GM21423 (cell line): ENCODE results near the gene RHOD.
A peak's percentile ranks its signal among the peaks of the same experiment; 100 is the strongest.

ENCODE experiments used
- ATAC-seq: cut with Tn5 transposase; IDR thresholded peaks from one replicate; pipeline ENCODE4 v1.9.1; 2021; ENCODE audit warnings: mild to moderate bottlenecking, moderate library complexity; ENCODE audit not compliant: unreplicated experiment

The RHOD gene

DNA sequence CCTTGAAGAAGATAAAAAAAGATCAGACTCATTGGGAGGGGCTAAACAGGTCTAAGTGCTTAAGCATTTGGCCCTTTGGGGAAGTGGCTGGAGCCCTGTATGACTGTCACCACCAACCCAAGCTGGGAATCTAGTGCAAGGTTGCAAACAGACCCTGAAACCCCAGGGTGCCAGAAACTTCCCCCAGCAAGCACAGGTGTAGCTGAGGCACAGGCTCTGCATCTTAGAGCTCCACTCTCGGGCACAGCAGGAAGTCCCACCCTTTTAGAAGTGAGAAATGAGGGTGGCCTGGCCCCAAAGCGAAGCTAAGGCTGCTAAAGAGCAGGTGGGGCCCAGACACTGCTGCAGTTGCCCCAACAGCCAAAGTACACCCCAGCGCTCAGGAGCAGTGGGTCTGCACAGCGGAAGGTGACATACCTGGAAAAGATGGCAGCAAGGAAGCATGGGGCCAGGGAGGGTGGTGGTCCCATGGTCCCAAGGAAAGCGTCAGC is 56.6 kb downstream of the RHOD start:
- ATAC-seq, result no peak

- ATAC-seq, result no peak
Observed at GRCh38 chr11:67114275-67114896, 57.7 kb downstream of the RHOD start.

DNA sequence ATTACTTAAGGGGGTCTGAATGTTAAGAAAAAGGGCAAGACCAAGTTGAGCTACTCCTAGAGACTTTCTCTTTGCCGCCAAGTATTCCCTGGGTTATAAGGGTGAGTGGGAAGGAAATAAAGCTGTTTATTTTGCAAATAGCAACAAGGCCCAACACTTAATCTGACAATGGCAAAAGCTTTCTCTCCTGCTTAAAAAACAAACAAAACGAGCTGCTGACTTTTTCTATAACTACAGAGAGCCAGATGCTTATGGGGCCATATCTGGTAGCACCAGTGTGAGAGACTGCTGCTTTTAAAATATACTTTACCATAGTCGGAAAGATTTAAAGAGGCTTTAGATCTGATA is 60.1 kb downstream of the RHOD start:
- no peak for ATAC-seq

DNA sequence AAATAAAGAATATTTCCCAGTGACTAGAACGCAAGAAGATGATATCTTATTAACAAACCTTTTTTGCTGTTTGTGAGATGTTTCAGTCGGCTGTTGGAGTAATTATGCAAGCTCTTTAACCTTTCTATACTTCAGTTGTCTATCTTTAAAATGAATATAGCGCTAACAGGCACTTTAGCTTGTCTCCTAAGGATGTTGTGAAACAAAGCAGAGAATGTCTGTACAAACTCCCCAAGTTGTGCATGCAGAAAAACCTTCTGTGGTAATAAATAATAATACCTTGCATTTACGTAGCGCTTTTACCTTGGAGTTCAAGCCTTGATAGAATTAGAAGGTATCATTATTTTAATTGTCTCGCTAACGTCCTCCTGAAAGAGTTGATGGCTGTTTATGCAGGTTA is 60.5 kb downstream of the RHOD start:
- ATAC-seq, result no peak

DNA sequence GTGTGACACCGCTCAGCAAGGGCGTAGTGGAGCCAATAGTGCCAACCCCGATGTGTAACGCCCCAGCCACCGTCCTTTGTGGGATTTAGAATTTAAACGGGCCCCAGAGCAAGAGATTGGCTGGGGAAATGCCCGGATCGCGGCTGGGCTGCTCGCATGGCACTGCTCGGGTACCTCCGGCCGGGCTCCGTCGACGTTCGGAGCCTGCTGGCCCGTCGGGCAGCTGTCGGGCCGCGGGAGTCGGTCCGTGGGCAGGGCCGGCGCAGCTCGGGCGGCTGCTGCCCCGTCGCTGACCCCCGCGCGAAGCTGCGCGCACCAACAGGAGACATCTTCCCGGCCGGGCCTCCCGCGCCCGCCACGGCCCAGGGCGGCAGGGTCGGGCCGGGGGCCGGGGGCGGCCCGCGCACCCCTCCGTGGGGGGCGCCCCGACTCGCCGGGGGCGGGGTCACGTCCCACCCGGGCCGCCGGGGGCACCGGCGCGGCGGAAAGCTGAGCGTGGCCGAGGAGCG is 61.1 kb downstream of the RHOD start:
- no peak for ATAC-seq

- no peak for ATAC-seq
Observed at GRCh38 chr11:67118181-67118766, 61.6 kb downstream of the RHOD start.

DNA sequence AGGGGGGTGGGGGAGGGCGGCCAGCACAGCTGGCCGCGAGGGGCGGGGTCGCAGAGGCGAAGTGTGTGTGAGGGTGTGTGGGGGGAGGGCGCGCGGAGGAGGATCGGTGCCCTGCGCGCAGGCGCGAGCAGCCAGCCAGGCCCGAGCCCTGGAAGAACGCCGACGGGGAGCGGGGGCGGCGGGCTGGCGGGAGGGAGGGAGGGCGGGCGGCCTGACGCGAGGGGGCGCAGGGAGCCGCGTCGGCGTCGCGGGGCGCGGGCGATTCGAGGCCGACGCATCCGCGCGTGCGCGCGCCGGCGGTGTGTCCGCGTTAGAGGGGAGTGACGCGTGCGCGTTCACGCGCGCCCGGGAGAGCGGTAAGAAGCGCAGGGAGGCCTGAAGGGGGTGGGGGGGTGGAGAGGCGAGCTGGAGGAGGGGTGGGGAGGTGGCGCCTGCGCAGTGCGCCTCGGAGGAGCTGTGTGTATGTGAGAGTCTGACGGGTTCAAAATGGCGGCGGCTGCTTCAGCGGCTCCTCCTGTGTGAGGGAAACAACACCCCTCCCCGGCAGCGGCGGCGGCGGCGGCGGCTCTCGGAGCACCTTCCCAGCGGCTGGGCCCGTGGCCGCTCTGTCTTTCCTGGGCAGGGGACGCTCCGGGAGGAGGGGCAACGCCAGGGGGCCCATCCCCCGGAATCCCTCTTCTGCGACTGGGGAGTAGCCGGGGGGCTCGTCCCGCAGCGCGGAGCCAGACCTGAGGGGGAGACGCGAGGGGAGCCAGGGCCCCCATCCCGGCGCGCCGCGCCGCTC is 62.3 kb downstream of the RHOD start, which contains the start of gene KDM2A:
TSS of gene KDM2A (plus strand) at position 463 of the 784 bp plus-strand sequence. CDS start 2,054 bp downstream, outside the sequence.
- ATAC-seq, result peak; percentile 59

DNA sequence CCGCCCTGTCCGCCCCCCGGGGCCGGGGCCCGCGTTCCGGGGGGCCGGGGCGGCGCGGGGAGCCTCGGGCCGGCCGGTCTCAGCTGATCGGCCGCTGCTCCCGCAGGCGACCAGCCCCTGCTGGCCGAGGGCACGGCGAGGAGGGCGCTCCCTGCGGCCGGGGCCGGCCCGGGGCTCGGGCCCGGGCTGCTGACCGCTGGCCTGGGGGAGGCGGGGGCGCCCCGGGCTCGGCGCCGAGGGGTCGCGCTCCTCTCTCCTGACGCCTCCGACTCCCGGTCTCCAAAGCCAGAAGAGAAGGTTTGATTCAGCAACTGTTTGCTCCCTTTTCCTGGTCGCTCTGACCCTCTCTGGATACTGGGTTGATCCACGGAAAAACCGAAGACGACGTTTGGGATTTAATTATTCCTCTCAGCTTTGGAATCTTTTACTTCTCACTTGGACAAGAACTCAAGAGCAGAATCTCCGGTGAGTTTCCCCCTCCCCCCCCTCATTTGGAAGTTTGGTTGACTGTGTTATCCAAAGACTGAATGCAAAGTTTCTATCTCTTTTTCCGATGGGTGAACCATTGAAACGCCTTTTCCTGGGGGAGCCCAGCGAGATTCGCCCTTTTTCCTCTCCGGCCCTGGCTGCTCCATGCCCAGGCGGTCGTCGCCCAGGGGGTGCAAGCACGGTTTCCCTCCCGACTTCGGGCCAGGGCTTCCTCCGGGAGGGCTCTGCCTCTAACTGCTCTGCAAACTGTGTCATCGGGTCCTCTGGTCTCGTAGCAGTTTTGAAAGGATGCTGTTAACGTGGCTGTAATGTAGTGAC is 63.1 kb downstream of the RHOD start:
- peak; percentile 12 for ATAC-seq

DNA sequence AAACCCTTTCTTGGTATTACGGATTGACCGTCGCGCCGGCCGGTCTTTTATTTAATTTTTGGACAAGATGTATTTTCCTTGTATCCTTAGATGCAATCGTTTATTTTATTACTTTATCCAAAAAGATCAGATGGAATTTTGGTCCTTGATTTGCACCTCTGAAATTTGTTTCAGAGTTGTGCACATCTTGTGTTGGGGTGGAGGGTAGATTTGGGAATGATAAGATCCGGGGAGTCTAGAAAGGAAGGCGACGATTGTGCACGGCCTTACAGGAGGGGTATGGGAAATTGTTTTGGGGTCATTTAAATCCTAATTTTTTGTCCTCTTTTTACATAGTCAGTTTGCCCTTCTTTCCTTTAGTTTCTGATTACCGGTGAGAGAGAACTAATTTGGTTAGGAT is 63.8 kb downstream of the RHOD start:
- no peak for ATAC-seq

GRCh38 chr11:67120881-67121710 is 64.4 kb downstream of the RHOD start:
- ATAC-seq, result no peak
